Measurements from ENCODE around the gene KIF20B. TPM values are rescaled to one million over a fixed set of nuclear protein-coding genes. Genes with fewer than 3 reads are reported as not detected.

Gene KIF20B
- polyA plus RNA-seq, 1 donor = 8.2 TPM

DNA sequence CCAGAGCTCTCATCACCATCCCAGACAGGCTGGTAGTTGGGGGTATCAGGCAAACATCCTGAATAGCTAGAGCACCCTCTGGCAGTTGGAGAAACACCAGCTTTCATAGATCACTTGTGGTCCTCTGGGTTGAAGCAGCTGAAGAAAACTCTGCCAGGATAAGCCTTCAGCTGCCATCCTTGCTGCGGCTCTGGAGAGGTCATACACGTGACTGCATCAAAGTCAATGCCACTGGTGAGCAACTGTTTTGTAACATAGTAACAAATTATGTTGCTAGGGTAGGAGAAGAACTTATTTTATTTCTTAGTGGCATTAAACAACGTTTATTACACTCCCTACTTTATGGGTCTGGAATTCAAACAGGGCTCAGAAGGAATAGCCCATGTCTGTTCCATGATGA lies 37.2 kb upstream of the KIF20B start:
- H3K27me3 ChIP-seq (ENCODE audit: control insufficient read depth, insufficient read depth, low read length) = no peaks in the 10 kb centered on the region
- H3K4me1 ChIP-seq (ENCODE audit: control insufficient read depth, insufficient read depth, low read length) = peaks cover 9% of the 10 kb centered on the region
- no CpG with 5 or more reads among the region's 3 CpGs for WGBS (ENCODE audit: insufficient coverage, low lambda C conversion rate)
- H3K4me3 ChIP-seq (ENCODE audit: low read length) = no peak overlapping the region
- H3K27ac ChIP-seq (ENCODE audit: low read length) = no peak overlapping the region
- H3K36me3 ChIP-seq (ENCODE audit: control insufficient read depth, insufficient read depth, low read length) = no peaks in the 10 kb centered on the region
- no peaks in the 10 kb centered on the region for H3K9me3 ChIP-seq (ENCODE audit: control insufficient read depth, low read depth, low read length)
- DNase-seq = no peak

DNA sequence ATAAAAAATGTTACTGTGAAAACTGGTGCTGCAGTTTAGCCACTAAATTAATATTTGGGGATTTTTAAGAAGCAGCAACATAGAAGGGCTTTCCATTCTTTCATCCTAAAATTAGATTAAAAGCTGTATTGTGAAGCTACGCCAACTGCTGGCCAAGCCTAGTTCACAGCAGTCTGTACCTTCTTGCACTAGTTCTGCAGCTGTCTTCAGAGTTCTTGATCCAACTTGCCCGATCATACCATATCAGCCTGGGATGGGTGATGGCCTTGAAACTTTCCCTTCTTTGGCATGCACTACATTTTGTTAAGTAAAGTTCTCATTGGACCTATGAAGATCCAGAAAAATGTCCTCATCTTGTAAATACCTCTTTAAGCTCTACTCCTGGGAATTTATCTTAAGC lies 36.1 kb upstream of the KIF20B start:
- no CpG with 5 or more reads among the region's 2 CpGs for WGBS (ENCODE audit: insufficient coverage, low lambda C conversion rate)
- peaks cover 11% of the 10 kb centered on the region for H3K4me1 ChIP-seq (ENCODE audit: control insufficient read depth, insufficient read depth, low read length)

DNA sequence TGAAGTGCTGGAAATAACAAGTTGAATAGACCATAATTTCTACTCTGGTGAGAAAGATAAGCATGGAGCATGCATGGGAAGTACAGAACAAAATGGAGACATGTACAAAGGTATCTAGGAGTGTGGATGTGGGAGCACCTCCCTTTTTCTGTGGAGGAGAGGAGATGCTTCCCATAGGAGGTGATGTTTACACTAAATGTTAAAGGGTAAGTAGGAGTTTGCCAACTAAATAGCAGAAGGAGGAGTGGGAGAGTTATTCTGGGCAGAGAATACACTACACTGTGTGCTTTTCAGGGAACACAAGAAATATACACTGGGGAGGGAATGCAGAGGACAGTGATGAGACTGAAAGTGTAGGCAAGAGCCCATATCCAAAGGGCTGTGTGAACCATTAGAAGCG lies 35.3 kb upstream of the KIF20B start:
- no peaks in the 10 kb centered on the region for H3K36me3 ChIP-seq (ENCODE audit: control insufficient read depth, insufficient read depth, low read length)
- no peaks in the 10 kb centered on the region for H3K27me3 ChIP-seq (ENCODE audit: control insufficient read depth, insufficient read depth, low read length)
- H3K4me3 ChIP-seq (ENCODE audit: low read length) = no peak overlapping the region
- WGBS (ENCODE audit: insufficient coverage, low lambda C conversion rate) = no CpG with 5 or more reads among the region's 1 CpG
- DNase-seq = no peak
- H3K27ac ChIP-seq (ENCODE audit: low read length) = no peak overlapping the region
- H3K9me3 ChIP-seq (ENCODE audit: control insufficient read depth, low read depth, low read length) = no peaks in the 10 kb centered on the region
- peaks cover 11% of the 10 kb centered on the region for H3K4me1 ChIP-seq (ENCODE audit: control insufficient read depth, insufficient read depth, low read length)

More for the DNA sequence above, 36.1 kb upstream of the KIF20B start:
- no peak for DNase-seq
- Histone ChIP-seq H3K27me3 (ENCODE audit: control insufficient read depth, insufficient read depth, low read length) (no peaks in the 10 kb centered on the region), H3K36me3 (ENCODE audit: control insufficient read depth, insufficient read depth, low read length) (no peaks in the 10 kb centered on the region), H3K4me3 (ENCODE audit: low read length) (no peak overlapping the region), H3K27ac (ENCODE audit: low read length) (no peak overlapping the region), H3K9me3 (ENCODE audit: control insufficient read depth, low read depth, low read length) (no peaks in the 10 kb centered on the region)

DNA sequence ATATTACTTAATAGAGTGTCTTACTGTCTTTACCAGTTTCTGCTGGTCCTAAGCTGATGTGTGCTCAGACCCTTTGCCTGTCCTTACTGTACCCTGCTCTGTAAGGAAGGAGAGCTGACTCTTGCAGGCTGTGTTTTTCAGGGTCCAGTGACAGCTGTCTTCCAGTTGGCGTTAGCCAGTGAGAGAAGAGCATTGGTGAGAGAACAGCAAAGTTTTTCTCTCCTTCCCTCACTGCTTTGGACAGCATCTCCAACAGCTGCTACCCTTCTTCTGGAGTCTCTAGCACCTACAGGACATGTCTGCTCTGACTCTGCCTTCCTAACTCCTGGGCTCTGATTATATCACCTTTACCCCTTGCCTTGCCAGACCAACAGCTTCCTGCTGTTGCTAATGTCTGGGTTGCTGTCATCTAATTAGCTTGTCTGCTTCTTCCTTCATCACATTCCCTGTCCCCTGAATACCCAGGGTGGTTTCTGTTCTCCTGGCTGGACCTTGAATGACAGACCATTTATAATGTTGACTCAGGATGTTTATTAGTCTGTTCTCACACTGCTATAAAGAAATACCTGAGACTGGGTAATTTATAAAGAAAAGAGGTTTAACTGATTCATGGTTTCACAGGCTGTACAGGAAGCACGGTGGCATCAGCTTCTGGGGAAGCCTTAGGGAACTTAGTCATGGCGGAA lies 32.9 kb upstream of the KIF20B start:
- peak overlapping the region; percentile 68 for H3K27ac ChIP-seq (ENCODE audit: low read length)
- no peaks in the 10 kb centered on the region for H3K27me3 ChIP-seq (ENCODE audit: control insufficient read depth, insufficient read depth, low read length)

DNA sequence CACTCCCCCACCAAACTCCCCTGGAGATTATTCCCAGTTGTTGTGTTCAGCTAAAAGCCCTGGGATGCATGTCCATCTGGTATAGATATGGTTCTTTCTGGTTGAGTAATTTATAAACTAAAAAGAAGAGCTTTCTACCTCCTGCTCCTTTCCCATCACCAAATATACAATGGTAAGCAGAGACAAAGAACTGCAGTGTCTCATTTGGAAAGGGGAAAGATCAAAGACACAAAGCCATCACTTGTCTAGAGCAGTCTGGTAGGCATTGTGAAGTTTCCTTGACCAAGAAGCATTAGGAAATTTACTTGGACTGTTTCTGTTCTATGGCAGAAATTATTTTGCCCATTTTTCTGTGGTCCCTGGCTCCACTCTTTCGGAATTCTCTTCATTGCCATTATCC lies 31.4 kb upstream of the KIF20B start:
- H3K4me3 ChIP-seq (ENCODE audit: low read length) = no peak overlapping the region
- H3K36me3 ChIP-seq (ENCODE audit: control insufficient read depth, insufficient read depth, low read length) = no peaks in the 10 kb centered on the region
- DNase-seq = no peak
- no peak overlapping the region for H3K27ac ChIP-seq (ENCODE audit: low read length)
- H3K27me3 ChIP-seq (ENCODE audit: control insufficient read depth, insufficient read depth, low read length) = no peaks in the 10 kb centered on the region
- H3K9me3 ChIP-seq (ENCODE audit: control insufficient read depth, low read depth, low read length) = no peaks in the 10 kb centered on the region
- H3K4me1 ChIP-seq (ENCODE audit: control insufficient read depth, insufficient read depth, low read length) = peaks cover 11% of the 10 kb centered on the region
- WGBS (ENCODE audit: insufficient coverage, low lambda C conversion rate) = 100% methylated on average over 1 of the region's 1 CpG

More for the DNA sequence above, 32.9 kb upstream of the KIF20B start:
- WGBS (ENCODE audit: insufficient coverage, low lambda C conversion rate) = no CpG with 5 or more reads among the region's 3 CpGs
- peak; percentile 66 to 89 for DNase-seq
- no peaks in the 10 kb centered on the region for H3K36me3 ChIP-seq (ENCODE audit: control insufficient read depth, insufficient read depth, low read length)
- H3K9me3 ChIP-seq (ENCODE audit: control insufficient read depth, low read depth, low read length) = no peaks in the 10 kb centered on the region
- H3K4me3 ChIP-seq (ENCODE audit: low read length) = no peak overlapping the region
- peaks cover 11% of the 10 kb centered on the region for H3K4me1 ChIP-seq (ENCODE audit: control insufficient read depth, insufficient read depth, low read length)

DNA sequence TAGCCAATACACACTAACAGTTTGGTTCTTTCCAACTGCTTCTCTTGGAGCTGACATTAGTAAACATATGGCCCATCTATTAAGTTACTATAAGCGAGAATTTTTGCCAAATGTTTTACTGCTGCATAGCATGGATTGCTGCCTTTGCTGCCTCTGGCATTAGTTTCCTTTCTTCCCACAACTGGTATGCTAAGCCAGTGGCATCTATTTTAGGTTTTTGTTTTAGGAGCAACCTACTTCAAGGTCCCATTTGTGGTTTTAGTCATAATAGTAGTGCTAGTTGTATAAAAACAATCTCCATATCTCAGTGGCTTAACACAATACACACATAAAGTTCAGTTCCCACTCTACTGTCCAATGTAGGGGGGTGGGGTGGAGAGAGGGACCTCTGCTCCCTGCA lies 30.5 kb upstream of the KIF20B start:
- H3K4me3 ChIP-seq (ENCODE audit: low read length) = no peak overlapping the region
- H3K27me3 ChIP-seq (ENCODE audit: control insufficient read depth, insufficient read depth, low read length) = no peaks in the 10 kb centered on the region
- WGBS (ENCODE audit: insufficient coverage, low lambda C conversion rate) = no CpG with 5 or more reads among the region's 1 CpG
- H3K9me3 ChIP-seq (ENCODE audit: control insufficient read depth, low read depth, low read length) = no peaks in the 10 kb centered on the region
- H3K4me1 ChIP-seq (ENCODE audit: control insufficient read depth, insufficient read depth, low read length) = peaks cover 11% of the 10 kb centered on the region
- no peak overlapping the region for H3K27ac ChIP-seq (ENCODE audit: low read length)
- H3K36me3 ChIP-seq (ENCODE audit: control insufficient read depth, insufficient read depth, low read length) = no peaks in the 10 kb centered on the region
- no peak for DNase-seq

DNA sequence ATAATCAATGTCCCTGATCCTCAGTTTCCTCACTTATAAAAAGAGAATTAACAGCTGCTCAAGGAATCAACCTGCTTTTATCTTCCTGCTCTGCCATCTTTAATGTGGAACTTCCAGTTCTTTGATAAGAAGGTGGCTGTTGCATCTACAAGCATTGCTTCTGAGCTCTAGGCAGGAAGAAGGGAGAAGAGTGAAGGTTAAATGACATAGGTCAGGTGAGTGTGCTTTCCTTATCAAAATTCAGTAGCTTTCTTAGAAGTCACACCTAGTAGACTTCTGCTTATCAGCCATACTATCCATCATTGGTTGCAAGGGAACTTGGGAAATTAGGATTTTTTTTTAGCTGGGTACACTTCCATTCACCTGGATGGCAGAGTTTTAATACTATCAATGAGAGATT lies 24.0 kb upstream of the KIF20B start:
- H3K27ac ChIP-seq (ENCODE audit: low read length) = no peak overlapping the region
- H3K4me3 ChIP-seq (ENCODE audit: low read length) = no peak overlapping the region
- no peaks in the 10 kb centered on the region for H3K27me3 ChIP-seq (ENCODE audit: control insufficient read depth, insufficient read depth, low read length)
- H3K4me1 ChIP-seq (ENCODE audit: control insufficient read depth, insufficient read depth, low read length) = no peaks in the 10 kb centered on the region
- peak in 1 of 2 donors; percentile 63 for DNase-seq
- H3K36me3 ChIP-seq (ENCODE audit: control insufficient read depth, insufficient read depth, low read length) = no peaks in the 10 kb centered on the region
- H3K9me3 ChIP-seq (ENCODE audit: control insufficient read depth, low read depth, low read length) = no peaks in the 10 kb centered on the region

DNA sequence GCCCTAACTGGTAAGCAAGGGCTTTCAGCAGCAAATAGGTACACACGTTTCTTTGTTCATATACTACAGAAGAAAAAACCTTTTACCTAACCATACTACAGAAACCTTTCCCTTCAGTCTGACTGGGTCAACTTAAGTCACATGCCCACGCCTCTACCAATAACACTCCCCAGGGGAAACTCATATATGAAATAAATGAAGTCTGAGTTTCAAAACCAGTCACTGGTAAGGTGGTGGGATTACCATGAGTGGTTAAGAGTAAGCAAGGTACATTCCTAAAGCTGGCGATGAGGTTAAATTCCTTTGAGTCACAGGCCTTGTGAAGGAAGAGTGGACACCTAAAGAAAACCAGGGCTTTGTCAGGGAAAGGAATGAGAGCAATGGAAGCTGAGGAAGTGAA lies 21.4 kb upstream of the KIF20B start:
- Histone ChIP-seq H3K36me3 (ENCODE audit: control insufficient read depth, insufficient read depth, low read length) (no peaks in the 10 kb centered on the region), H3K4me3 (ENCODE audit: low read length) (no peak overlapping the region), H3K4me1 (ENCODE audit: control insufficient read depth, insufficient read depth, low read length) (no peaks in the 10 kb centered on the region), H3K9me3 (ENCODE audit: control insufficient read depth, low read depth, low read length) (no peaks in the 10 kb centered on the region), H3K27me3 (ENCODE audit: control insufficient read depth, insufficient read depth, low read length) (no peaks in the 10 kb centered on the region), H3K27ac (ENCODE audit: low read length) (no peak overlapping the region)
- DNase-seq = no peak
- no CpG with 5 or more reads among the region's 3 CpGs for whole genome bisulfite sequencing (ENCODE audit: insufficient coverage, low lambda C conversion rate)

DNA sequence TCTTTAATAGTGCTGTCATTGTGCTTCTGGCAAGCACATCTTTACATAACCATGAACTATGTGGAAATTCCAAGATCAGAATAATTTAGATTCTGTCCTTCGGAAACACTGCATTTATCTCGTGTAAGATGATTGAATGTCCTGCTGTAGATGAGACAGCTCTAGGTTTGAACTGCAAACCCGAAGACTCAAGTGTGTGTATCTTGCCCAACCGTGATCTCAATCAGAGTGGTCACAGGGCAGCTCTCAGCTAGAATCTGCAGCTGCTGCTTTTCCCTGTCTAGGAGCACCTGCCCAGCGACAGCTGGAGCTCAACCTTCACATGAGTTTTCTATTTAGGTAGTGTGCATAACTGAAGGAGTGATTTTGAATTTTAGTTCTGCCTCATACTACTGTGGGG lies 17.5 kb upstream of the KIF20B start:
- Histone ChIP-seq H3K27me3 (ENCODE audit: control insufficient read depth, insufficient read depth, low read length) (no peaks in the 10 kb centered on the region), H3K4me1 (ENCODE audit: control insufficient read depth, insufficient read depth, low read length) (no peaks in the 10 kb centered on the region), H3K4me3 (ENCODE audit: low read length) (no peak overlapping the region), H3K27ac (ENCODE audit: low read length) (no peak overlapping the region), H3K36me3 (ENCODE audit: control insufficient read depth, insufficient read depth, low read length) (no peaks in the 10 kb centered on the region), H3K9me3 (ENCODE audit: control insufficient read depth, low read depth, low read length) (no peaks in the 10 kb centered on the region)
- no peak for DNase-seq
- 40% methylated on average over 1 of the region's 5 CpGs for WGBS (ENCODE audit: insufficient coverage, low lambda C conversion rate)

DNA sequence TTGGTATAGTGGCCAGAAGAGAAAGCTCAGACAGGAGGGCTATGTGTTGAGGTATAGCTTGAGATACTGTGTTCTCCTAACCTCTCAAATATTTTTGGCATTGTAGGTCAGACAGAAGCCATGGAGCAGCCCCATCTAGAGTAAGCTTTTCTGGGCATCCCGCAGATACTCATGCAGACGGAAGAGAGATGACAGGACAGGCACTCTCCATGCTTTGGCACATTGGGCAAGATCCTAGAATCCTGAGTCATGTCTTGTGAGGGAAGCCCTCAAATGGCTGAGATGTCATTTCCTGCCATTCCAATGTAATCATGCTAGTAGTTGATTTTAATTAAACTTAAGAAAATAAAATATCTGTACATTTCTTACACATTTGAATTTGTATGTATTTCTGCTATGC lies 16.8 kb upstream of the KIF20B start:
- no peak overlapping the region for H3K27ac ChIP-seq (ENCODE audit: low read length)
- no peaks in the 10 kb centered on the region for H3K36me3 ChIP-seq (ENCODE audit: control insufficient read depth, insufficient read depth, low read length)
- H3K9me3 ChIP-seq (ENCODE audit: control insufficient read depth, low read depth, low read length) = no peaks in the 10 kb centered on the region
- H3K27me3 ChIP-seq (ENCODE audit: control insufficient read depth, insufficient read depth, low read length) = no peaks in the 10 kb centered on the region
- H3K4me3 ChIP-seq (ENCODE audit: low read length) = no peak overlapping the region
- H3K4me1 ChIP-seq (ENCODE audit: control insufficient read depth, insufficient read depth, low read length) = no peaks in the 10 kb centered on the region
- no peak for DNase-seq
- no CpG with 5 or more reads among the region's 2 CpGs for WGBS (ENCODE audit: insufficient coverage, low lambda C conversion rate)

DNA sequence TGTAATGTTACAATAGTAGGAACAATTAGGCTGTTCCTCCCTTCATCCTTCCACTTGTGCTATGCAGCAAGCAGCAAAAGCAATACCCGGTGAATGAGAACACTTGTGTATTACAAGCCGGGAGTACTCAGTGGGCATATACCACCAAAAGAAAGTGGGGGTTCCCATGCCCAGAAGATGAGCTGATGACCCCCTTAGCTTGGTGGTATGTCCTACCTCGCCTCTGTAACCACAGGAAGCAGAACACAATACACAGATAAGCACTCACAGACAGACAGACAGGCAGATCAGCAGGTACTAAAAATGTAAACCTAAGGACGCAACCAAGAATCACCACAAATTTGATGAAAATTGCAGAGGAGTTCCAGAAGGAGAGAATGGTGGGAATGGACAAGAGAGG lies 15.5 kb upstream of the KIF20B start:
- H3K27ac ChIP-seq (ENCODE audit: low read length) = no peak overlapping the region
- no peak overlapping the region for H3K4me3 ChIP-seq (ENCODE audit: low read length)
- 100% methylated on average over 1 of the region's 4 CpGs for WGBS (ENCODE audit: insufficient coverage, low lambda C conversion rate)
- DNase-seq = no peak
- H3K36me3 ChIP-seq (ENCODE audit: control insufficient read depth, insufficient read depth, low read length) = no peaks in the 10 kb centered on the region
- H3K4me1 ChIP-seq (ENCODE audit: control insufficient read depth, insufficient read depth, low read length) = no peaks in the 10 kb centered on the region
- H3K9me3 ChIP-seq (ENCODE audit: control insufficient read depth, low read depth, low read length) = no peaks in the 10 kb centered on the region
- H3K27me3 ChIP-seq (ENCODE audit: control insufficient read depth, insufficient read depth, low read length) = no peaks in the 10 kb centered on the region

Data from large intestine (tissue), 3 donors.